GM15510 (cell line): ENCODE data around the gene E2F8.

Experiments used
- POLR2A ChIP-seq: IDR thresholded peaks from 3 replicates; pipeline ENCODE4 v1.6.1; 2011; ENCODE audit warnings: borderline replicate concordance; ENCODE audit not compliant: insufficient read length; ENCODE audit errors: extremely low read depth

E2F8 gene

DNA sequence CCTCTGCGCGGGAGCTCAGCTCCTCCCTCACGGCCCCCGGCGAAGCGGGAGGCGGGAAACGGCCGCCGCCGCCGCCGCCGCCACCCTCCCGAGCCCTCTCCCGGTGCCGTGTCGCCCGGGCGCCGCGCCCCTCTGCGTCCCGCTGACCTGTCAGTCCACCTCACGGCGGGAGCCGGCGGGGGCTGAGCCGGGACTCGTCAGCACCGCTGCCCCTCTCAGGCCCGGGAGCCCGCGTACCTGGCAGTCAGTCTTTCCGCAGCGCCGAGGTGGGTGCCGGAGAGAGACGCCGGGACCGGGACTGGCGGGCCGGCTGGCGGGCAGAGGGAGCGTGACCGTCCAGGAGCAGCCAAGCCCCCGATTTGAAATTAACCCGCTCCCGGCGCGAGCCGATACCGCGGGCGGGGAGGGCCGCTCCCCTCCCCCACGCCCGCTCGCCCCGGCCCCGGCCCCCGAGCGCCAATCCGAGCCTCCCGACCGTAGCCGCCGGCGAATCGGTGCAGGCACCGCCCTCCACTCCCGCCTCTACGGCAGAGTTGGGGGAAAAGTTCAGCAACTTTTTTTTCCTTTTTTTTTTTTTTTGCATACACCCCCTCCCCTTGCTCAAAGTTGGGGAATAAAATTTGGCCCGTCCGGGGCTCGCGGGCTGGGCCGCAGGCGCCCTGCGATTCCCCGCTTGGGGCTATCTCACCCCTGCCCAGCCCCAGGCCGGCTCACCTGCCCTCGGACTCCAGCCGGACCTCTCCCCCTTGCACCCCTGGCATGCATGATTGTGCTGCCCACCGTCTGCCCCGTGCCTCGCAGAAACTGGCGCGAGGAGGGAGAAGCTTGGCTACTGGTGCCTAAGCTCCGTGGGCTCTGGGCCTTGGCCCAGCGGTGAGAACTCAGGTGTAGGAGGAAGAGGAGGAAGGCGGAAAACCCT is 774 bp upstream of the E2F8 start:
- peak; percentile 41 for TF ChIP-seq POLR2A

DNA sequence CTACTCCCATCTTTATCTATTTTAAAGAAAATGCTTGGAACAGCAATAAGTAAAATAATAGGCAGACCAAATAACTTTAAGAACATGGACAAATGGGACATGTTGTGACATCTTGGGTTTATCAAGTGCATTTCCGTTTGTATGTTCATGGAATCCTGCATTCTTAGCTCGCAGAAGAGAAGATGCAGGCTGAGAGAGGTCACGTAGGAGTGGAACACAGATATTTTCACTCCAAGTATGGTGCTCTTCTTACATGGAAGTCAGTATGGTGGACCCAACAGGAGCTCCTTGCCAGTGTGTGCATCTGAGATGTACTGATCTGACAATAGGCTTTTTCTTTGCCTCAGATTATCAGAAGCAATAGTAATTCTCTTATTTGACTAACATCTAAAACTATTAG is 1.7 kb downstream of the E2F8 start:
- no peak for TF ChIP-seq POLR2A

DNA sequence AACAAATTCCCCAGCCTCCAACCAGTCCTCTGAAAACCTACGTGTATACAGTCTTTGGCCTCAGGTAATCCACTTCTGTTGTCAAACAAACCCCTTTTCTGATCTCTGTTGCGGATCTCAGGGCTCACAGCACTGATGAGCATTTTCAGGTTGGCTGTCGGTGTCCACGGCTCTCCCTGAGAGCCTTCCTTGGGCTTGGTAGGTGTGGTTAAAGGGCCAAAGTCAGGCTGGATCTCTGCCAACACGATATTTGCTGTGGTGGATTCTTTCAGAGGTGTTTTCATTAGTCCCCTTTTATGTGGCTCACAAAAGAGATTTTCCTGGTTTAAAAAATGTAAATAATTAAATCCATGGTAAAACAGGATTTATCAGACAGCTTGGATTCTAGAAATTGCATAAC is 2.9 kb downstream of the E2F8 start:
- TF ChIP-seq POLR2A = no peak

DNA sequence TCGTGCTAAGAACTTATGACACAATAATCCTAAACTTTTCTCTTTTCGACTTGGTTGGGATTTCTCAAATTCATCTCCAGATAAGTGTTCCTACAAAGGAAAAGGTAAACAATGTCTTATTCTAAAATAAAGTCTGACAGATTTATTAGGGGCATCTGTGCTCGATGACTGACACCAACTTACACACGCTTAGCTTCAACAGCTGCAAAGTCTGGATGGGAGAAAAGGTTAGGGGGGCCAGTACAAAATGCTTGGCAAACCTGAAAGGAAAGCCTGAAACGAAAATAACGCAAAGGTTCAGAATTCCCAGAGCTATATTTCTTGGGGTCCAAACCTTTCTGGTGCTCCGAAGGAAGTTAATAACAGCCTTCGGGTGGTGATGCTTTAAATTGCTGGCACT is 3.4 kb downstream of the E2F8 start:
- TF ChIP-seq POLR2A = no peak

DNA sequence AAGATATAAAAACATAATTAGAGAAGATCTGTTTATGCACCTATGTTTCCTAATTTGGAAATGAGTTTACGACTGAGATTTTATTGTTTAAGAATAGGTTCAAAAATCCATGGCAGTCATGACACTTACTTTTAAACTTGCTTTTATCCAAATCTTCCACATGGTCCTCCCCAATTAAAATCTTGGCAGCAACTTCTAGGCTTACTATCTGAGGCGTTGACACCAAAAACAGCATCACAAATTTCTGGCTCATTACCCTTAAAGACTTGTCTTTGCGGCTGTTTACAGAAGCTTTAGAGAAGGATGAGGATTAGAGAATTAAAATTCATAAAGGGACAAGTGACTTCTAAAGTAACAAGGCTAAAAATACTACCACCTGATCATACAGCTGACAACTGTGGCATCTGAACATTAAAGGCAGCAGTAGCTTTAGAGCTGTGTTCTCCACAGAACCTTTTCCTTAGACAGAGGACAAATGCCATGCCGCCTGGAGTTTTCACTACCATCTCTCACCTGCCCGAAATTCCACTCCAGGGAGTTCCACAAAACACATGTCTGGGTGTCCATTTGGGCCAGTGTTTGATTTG is 6.4 kb downstream of the E2F8 start:
- no peak for TF ChIP-seq POLR2A

DNA sequence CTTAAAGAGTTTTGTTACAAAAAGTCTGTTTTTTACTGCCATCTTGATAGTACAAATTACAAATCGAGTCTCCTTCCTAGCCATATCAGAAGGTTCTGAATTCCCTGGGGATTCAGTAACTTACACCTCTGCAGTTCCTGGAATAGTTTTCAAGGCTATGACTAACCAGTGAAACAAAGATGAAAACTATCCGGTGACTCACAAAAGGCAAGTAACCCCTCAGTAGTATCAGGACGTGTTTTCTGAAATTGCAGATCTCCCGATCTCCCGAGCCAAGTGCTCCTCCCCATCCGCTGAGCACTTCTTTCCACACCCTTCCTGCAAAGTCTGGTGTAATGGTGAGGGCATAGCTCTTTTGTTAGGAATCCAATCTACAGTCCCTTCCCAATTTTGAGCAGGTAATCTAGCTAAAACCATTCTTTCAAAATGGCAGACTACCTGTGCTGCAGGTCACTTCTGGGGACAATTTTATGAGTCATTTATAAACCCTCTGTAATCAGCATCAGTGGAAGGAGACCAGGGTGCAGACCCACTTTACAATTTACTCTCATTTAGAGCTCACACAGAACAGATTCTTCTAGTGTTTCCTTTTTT is 7.7 kb downstream of the E2F8 start:
- no peak for TF ChIP-seq POLR2A

DNA sequence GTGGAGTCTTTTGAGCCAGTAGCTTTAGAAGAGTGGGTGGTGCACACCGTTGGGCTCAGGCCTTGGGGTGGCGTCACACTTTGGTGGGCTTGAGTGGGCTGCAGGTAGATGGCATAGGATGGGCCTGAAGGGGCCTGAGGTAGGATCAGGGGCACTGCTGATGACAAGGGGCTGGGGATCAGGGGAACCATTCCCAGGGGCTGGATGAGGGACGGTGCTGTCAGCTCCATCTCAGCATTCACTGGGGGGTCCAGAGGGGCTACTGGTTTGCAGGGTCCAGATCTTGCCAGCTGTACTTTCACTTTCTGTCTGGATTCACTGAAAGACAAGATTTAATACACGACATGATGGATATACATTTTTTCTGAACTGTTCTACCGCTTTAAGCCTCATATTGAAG is 11.1 kb downstream of the E2F8 start:
- no peak for TF ChIP-seq POLR2A

DNA sequence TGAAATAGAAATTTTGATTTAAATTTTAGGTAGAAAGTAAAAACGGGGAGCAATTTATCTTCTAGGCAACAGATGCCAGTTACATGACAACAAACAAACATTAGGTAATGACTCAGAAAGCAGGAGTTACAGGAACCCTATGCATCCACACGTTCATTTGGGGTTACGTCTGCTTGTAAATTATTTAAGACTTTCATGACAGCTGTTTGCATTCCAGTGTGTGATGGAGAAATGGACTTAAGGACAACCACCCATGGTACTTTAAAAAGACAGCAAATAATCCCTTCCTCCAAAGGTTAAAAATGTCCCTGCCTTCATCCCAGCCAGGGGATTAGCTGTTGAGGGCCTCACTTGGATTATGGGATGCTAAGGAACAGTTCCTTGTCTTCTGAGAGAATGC is 11.8 kb downstream of the E2F8 start:
- no peak for TF ChIP-seq POLR2A

DNA sequence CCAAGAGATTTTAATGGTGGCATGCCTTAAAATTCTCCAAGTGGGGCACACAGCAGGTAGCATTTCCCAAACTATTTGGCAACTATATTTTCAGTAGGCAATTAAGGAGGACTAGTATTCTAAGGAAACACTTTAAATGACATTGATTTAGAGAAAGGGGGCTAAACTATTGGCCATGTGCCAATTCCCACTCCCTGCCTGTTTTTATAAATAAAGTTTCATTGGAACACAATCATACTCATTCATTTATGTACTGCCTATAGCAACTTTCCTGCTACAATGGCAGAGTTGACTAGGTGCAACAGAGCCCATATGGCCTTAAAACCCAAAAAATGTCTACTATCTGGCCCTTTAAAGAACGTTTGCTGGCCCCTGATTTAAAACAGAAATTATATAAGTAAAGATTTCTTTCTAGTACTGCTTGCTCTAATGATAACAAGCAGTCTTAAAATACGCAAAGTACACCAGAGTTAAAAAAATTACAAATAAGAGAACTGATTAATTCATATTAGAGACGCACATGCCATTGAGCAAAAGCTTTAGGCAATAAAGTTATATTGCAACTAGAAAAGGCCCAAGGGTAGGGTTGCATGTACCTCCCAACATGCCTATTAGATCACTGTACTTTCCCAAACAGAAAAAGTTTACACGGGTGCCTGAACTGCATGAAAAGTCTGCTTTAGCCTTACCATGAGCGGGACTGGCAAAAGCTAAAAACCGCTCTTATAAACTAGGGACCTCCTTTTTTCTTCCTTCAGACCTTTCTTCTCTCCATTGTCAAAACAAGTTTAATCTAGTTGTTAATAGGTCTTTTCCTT is 14.2 kb downstream of the E2F8 start:
- no peak for TF ChIP-seq POLR2A

DNA sequence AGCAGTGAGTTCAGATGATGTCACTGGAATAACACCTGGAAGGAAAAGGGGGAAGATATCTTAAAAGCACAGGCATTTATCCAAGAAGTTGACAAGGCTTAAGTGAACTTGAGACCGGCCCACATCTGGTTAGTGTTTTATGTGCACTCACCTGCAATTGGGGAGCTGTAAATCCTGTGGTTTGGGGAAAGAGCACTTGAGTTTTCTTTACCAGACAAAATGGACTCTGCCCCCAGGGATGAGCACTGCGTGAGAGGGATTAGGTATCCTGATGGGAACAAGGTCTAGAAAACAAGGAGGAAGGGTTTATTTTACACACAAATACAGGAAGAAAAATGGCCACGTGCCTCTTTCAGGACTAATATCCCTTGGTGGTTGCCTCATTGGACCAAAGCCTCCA is 15.2 kb downstream of the E2F8 start:
- TF ChIP-seq POLR2A = no peak

DNA sequence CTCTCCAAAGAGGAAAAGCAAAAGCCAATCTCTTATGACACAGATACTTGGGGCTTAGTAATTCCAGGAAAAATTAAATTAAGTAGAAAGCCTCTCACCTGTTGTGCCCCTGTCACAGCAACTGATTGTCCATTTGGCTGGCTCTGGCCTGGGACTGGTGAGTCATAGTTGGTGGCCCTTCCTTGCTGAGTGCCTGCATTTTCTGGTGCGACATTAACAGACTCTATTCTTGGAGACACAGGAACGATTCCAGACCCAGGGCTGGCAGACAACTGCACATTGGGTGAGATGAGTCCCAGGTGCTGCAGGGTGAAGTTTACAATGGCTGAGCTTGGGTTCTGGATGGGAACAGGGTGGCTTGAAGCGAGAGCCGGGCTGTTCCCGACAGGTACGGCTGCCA is 15.6 kb downstream of the E2F8 start:
- TF ChIP-seq POLR2A = no peak

DNA sequence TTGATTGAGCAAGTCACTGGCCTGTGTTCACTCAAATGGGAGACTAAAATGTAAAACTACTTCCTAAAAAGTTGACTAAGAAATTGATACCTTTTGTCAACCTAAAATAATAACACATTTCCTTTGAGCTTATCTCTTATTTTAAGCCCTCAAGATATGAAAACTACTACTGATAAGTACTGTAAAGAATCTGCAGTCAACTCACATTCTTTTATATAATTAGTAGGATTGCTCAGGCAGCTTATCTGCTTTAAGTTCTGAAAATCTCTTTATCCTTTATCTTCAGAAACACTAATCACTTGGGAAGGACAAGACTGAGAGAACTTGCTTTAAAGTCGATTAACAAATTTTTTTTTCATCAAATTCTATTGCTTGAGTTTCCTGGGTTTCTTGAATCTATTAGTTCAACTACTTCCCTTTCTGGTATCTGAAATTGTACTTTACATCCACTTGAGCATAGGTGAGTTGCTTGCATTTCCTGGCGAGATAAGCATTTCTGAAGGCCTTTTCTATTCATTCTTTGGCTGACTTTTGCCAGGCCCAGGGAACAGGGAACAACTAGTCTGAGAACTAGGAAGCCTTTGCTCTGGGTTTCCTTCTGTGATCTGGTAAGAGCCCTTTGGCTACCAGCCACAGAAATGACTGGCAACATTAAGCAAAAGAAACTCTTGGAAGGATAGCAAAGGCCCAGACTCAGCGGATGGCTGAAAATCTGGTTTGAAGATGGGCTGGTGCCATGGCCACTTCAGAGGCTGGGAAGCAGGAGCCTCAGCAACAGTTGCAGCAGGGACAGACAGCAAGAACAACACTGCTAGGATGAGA is 19.6 kb downstream of the E2F8 start:
- TF ChIP-seq POLR2A = no peak

DNA sequence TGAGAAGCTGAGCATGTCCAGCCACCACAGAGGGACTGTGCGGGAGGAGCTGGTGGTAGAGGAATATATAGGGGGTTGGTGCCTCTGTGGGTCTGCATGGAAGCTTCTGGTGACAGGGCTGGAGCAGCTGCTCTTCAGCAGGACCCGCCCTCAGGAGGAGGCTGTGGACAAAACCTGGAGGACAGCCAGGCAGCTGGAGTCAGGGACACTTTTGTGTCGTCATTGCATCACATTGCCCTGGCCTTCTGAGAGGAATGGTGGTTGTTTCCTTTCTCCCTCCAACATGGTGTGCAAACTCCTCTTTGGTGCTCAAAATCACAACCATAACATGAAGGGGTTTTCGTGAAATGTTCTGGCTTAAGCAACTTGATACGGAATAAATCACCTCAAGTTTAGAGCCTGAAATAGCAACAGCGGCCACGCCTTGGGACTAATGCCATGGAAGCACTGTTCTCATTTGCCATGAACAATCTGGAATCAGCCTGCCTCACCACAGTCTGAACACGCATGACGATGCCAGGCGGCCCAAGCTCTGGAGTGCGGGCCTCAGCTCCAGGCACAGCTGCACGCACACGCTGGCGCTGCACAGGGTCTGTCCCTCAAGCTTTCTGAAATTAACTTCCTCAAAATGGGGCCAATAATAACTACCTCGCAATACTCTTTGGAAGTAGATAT is 21.8 kb downstream of the E2F8 start:
- TF ChIP-seq POLR2A = no peak

DNA sequence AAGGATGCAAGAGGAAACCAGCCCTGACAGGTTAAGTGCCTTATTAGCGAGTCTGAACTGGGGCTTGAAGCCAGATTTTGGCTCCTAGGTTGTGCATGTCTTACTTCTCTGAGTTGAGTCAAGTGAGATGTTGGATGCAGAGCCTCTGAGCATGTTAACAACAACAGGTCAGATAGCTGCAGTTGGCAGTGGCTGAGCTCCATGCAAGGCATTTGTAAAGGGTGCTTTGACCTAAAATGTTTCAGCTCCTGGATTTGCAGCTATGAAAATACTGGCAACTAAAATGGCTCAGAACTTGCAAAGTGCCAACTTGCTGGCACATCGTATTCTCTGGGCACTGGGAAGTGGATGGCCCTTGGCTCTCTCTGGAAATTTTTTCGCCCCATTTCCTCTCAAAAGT is 22.5 kb downstream of the E2F8 start:
- no peak for TF ChIP-seq POLR2A
